Activated T-helper 2 cell treated with anti-CD3 and anti-CD28 coated beads, Interferon-gamma antibody, Interleukin-2, Interleukin-4, amounts not matched to agents 10 μg/mL and 5 μg/mL and 100 μg/mL, durations not matched to agents 14 hours and 24 hours and 36 hours (primary cell): Measurements from ENCODE around the gene ETV3. TPM values are rescaled to one million over a fixed set of nuclear protein-coding genes. Genes with fewer than 3 reads are reported as not detected.

ENCODE experiments used
- DNase-seq: peaks from one replicate; pipeline ENCODE4 v3.0.0; 2021; ENCODE audit warnings: low spot score
- H3K27ac Mint-ChIP-seq: one replicate; pipeline ENCODE4 v1.8.0; 2021; ENCODE audit warnings: mixed read lengths
- H3K27me3 Mint-ChIP-seq: one replicate; pipeline ENCODE4 v1.8.0; 2021; ENCODE audit warnings: low read depth, mixed read lengths
- H3K36me3 Mint-ChIP-seq: one replicate; pipeline ENCODE4 v1.8.0; 2021; ENCODE audit warnings: low read depth, mixed read lengths
- H3K4me1 Mint-ChIP-seq: one replicate; pipeline ENCODE4 v1.8.0; 2021; ENCODE audit warnings: low read depth, mixed read lengths
- H3K4me3 Mint-ChIP-seq: one replicate; pipeline ENCODE4 v1.8.0; 2021; ENCODE audit warnings: low read depth, mild to moderate bottlenecking, moderate library complexity, mixed read lengths
- H3K9me3 Mint-ChIP-seq: one replicate; pipeline ENCODE4 v1.8.0; 2021; ENCODE audit warnings: mixed read lengths
- intact Hi-C: fragments of 100-400 bp; cut with micrococcal nuclease; formaldehyde crosslinking; loops from one replicate; pipeline ENCODE4 v1.15.1; 2023
- total RNA-seq: library from RNA; stranded (reverse); gene quantifications from 2 replicates; pipeline ENCODE4 v1.2.3, GENCODE V29; 2022

Gene ETV3
- total RNA-seq, 1 donor from 2014 or later = 240 TPM

DNA sequence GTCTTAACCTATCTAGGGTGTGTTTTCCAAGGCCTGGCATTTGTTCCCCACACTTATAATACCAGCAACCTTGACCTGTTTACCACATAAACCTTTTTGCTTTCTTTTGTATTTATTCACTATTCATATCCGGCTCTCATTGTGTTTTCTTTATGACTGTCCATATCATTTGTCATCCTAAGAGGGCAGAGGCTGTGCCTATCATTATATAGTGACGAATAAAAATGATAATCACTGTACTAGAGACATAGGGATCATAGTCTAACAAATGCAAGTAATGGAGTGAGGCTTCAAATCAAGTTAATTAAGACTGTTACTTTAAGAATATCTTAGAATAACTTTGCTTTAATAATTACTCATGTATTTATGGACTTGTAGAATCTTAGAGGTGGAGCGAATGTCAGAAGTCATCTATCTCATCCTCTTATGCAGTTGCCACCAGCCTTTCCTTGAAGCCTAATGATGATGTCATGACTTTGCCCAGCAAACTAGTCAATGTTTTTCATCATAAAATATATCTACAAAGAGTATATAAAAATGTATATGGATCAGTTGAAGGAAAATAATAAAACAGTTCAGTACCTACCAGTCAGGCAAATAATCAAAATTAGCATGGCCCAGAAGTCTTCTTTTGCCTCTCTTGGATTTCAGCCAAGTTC, 4.7 kb upstream of the ETV3 start:
- Mint-ChIP-seq H3K36me3 (no peaks in the 10 kb centered on the region), H3K9me3 (no peaks in the 10 kb centered on the region), H3K27ac (no peak overlapping the region), H3K4me3 (no peak overlapping the region), H3K27me3 (no peaks in the 10 kb centered on the region), H3K4me1 (peaks cover 62% of the 10 kb centered on the region)
- intact Hi-C loops = loop anchor here (10.0 kb wide), 1 partner anchor 638 kb away; the partner anchor contains the start of gene MEF2D
- DNase-seq = no peak

DNA sequence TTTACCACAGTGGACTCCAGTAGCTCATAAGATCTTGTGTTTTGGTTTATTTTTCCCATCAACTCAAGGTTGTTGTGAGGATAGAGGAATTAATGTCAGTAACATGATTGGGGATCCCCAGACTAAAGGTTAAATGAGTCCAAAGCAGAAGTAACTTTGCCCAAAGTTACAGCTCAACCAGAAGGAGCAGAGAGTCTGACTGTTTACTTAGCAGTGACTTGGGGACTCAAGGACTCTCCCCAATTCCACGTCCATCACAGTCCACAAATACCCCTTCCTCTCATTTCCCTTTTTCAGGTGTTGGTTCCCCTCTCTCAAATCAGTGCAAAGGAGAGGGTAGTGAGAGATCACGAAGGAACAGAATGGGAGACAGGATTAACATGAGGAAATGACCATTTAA, 4.0 kb upstream of the ETV3 start:
- H3K4me1 Mint-ChIP-seq = peaks cover 57% of the 10 kb centered on the region
- H3K4me3 Mint-ChIP-seq = no peak overlapping the region
- DNase-seq = no peak
- H3K27me3 Mint-ChIP-seq = no peaks in the 10 kb centered on the region
- peaks cover 6% of the 10 kb centered on the region for H3K36me3 Mint-ChIP-seq
- H3K9me3 Mint-ChIP-seq = no peaks in the 10 kb centered on the region
- intact Hi-C loops = loop anchor here (10.0 kb wide), 1 partner anchor 637 kb away; the partner anchor contains the start of gene MEF2D
- peak overlapping the region; percentile 24 for H3K27ac Mint-ChIP-seq

DNA sequence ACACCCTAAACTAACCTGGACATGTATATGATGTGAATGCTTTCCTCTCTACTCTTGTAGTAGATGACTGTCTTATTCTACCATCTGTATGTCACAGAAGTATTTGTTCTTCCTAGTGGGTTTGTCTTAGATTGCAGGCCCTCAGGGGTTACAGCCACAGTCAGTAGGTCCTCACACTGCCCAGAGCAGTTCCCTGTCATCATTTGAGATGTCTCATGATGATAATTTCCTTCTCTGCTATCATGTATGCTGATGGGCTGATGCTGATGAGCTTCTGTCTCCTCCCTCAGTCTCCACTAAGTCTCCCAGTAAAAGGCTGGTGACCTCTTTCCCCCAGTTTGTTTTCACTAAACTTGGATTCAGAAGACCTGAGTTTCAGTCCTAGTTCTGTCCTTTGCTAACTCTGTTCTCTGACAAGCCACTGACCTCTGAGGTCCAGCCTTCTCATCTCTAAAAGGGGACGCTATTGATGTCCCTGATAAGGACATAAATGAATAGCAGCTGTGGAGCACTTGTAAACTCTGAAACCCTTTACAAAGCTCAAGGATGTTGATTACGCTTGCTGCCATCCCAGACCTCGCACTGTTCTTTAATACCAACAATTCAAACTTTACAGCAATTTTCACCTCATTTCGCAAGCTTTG, 3.1 kb upstream of the ETV3 start:
- H3K27me3 Mint-ChIP-seq = no peaks in the 10 kb centered on the region
- no peak for DNase-seq
- H3K4me1 Mint-ChIP-seq = peaks cover 53% of the 10 kb centered on the region
- no peak overlapping the region for H3K4me3 Mint-ChIP-seq
- no peaks in the 10 kb centered on the region for H3K9me3 Mint-ChIP-seq
- H3K36me3 Mint-ChIP-seq = peaks cover 15% of the 10 kb centered on the region
- peak overlapping the region; percentile 89 for H3K27ac Mint-ChIP-seq
- intact Hi-C loops = loop anchor here (10.0 kb wide), 1 partner anchor 637 kb away; the partner anchor contains the start of gene MEF2D

DNA sequence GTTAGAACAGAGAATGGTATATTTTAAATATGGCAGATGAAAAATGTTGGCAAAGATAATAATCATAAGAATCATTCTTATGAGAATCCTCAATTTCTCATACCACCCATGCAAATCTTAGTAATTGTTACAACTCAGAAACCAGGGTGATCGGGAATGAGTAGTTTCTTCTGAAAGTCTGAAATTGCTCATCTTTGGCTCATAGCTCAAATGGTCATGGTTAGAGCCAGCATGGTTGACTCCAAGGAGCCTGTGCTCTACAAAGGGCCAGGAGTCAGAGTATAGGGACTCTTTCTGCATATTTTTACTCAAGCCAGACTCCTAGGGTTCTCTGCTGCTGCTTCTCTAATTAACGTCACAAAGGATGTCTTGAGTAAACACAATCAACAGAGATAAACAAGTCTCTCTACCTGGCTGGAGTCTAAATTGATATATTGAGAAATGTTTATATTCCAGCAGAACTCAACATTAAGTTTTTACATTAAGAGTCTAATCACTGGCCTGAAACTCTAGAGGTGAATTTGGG, 1.9 kb upstream of the ETV3 start:
- H3K36me3 Mint-ChIP-seq = peaks cover 27% of the 10 kb centered on the region
- H3K9me3 Mint-ChIP-seq = no peaks in the 10 kb centered on the region
- peaks cover 61% of the 10 kb centered on the region for H3K4me1 Mint-ChIP-seq
- H3K4me3 Mint-ChIP-seq = peak overlapping the region; percentile 44
- H3K27ac Mint-ChIP-seq = peak overlapping the region; percentile 89
- no peak for DNase-seq
- no peaks in the 10 kb centered on the region for H3K27me3 Mint-ChIP-seq
- intact Hi-C loops = loop anchor here (10.0 kb wide), 1 partner anchor 635 kb away; the partner anchor contains the start of gene MEF2D

DNA sequence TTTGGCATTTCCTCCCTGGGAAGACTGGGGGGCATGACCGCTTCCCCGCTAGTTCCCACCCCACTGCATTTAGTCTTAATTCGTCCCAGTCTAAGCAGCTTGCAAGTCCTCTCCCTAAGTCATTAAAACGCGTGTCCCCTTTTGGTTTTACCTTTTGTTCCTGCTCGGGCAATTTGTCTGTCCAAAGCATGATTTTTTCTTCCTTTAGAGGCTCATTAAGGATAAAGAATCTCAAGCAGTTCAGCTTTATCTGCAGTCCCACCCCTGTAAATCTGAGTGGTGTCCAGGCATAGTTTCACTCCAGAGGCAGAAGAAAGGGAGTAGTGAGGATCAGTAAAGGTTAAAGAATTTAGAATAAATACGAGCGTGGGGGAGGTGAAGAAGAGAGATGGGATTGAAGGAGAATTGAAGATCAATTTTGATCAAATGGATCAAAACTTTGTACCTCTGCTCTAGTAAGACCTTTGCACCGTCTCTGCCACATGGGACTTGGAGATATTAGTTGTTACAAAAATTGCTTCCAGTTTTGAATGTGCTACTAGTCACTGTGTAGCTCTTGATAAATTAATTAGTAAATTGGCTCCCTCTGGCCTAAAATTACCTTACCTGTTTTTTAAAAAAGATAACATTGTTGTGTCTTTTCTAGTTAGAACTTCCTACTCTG, 989 bp upstream of the ETV3 start:
- Mint-ChIP-seq H3K4me3 (peak overlapping the region; percentile 67), H3K4me1 (peaks cover 69% of the 10 kb centered on the region), H3K36me3 (peaks cover 37% of the 10 kb centered on the region), H3K27me3 (no peaks in the 10 kb centered on the region), H3K9me3 (no peaks in the 10 kb centered on the region), H3K27ac (peak overlapping the region; percentile 89)
- no peak for DNase-seq
- intact Hi-C loops = loop anchor here (1.0 to 10.0 kb wide), 2 partner anchors 8 to 1866 kb away; partner anchors contain the start of gene IFI16

DNA sequence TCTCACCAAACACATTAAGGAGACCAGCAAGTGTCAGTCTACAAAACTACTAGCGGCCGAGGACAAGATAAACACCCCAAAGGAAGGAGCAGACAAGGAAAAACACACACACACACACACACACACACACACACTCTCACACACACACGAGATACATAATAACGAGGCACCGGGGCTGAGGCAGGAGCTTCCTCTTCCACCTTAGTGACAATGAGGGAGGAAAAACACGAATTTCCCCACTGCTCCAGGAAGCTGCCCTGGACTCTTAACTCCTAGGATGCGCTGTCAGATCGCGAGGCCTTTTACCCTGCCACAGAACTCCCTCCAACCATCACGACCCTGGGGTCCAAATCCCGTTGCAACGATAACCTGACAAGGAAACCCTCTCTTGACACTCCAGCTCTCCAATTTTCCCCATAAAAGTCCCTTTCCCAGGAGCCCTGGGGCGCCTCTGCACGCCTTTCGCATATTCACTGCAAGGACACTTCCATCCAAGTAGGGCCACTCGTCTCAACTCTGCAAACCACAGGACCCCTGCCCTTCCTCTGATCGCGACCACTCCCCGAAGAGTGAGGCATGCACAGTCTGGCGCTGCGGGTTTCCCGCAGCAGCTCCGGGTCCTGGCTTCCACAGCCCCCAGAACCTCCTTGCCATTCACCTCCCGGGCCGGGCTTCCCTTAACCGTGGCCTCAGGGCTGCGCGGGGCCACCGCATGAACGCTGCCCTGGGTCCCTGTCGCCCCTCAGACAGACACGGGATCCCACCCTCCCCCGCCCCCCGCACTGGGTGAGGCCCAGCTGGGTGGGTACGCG, 581 bp downstream of the ETV3 start:
- H3K27me3 Mint-ChIP-seq = no peaks in the 10 kb centered on the region
- H3K36me3 Mint-ChIP-seq = peaks cover 52% of the 10 kb centered on the region
- H3K9me3 Mint-ChIP-seq = no peaks in the 10 kb centered on the region
- H3K27ac Mint-ChIP-seq = peak overlapping the region; percentile 84
- DNase-seq = no peak
- intact Hi-C loops = loop anchor here (10.0 kb wide), 1 partner anchor 1867 kb away; the partner anchor contains the start of gene IFI16
- peak overlapping the region; percentile 98 for H3K4me3 Mint-ChIP-seq
- H3K4me1 Mint-ChIP-seq = peaks cover 73% of the 10 kb centered on the region

DNA sequence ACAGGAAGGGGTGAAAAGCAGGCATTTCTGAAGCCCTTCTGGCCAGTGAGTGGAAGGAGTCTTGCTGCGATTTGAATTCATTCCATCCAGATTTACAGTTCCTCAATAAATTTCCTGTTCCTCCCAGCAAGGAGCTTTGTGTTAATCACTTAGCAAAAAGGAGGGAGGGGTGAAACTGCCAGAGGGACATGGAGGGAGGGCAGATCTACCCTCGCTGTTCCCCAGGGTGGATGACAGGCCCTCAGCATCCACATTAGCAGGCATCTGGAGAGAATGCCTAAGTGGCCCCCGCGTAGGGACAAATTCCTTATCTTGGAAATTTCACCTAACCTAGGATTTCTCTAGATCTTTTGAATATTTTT, 1.2 kb downstream of the ETV3 start:
- H3K27ac Mint-ChIP-seq = peak overlapping the region; percentile 84
- peak overlapping the region; percentile 98 for H3K4me3 Mint-ChIP-seq
- peaks cover 75% of the 10 kb centered on the region for H3K4me1 Mint-ChIP-seq
- peaks cover 58% of the 10 kb centered on the region for H3K36me3 Mint-ChIP-seq
- intact Hi-C loops = loop anchor here (10.0 kb wide), 1 partner anchor 1868 kb away; the partner anchor contains the start of gene IFI16
- H3K27me3 Mint-ChIP-seq = no peaks in the 10 kb centered on the region
- no peaks in the 10 kb centered on the region for H3K9me3 Mint-ChIP-seq
- no peak for DNase-seq

DNA sequence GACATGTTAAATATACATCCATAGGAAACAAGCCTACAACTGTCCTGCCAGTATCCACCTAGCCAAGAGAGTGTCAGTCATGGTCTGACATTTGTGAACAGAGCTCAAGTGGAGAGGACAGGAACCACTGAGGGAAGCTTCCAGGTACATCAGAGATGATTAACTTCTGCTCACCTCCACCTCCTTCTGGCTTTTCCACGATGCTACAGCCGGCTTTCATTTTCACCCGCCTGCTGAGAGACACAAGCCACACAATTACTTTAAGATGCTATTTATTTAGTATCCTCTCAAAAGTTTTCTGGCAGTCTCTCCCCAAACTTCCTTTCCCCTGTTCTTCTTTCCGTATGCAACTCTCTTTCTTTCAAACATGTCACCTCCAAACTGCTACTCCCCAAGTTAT, 2.1 kb downstream of the ETV3 start:
- Mint-ChIP-seq H3K4me1 (peaks cover 74% of the 10 kb centered on the region), H3K4me3 (peak overlapping the region; percentile 98), H3K27ac (peak overlapping the region; percentile 84), H3K27me3 (no peaks in the 10 kb centered on the region), H3K36me3 (peaks cover 67% of the 10 kb centered on the region), H3K9me3 (no peaks in the 10 kb centered on the region)
- no peak for DNase-seq
- intact Hi-C loops = loop anchor here (10.0 kb wide), 1 partner anchor 1869 kb away; the partner anchor contains the start of gene IFI16

DNA sequence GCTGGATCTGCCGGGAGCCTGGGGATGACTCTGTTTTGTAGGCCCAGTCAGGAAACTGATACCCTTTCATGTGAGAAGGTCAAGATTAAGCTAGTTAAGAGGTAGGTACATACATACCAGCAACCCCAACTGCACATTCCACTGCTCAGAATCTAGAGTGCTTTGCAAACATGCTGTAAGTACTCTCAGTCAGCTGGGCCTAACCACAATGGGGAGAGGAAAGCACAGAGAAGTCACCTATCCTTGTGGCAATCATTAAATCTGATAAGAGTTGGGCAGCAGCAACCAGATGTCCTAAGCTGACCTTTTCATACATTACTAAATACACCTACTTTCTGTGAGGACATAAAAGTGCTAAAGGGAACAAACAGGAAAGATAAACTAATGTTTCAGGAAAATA, 2.5 kb downstream of the ETV3 start:
- Mint-ChIP-seq H3K4me3 (peak overlapping the region; percentile 98), H3K4me1 (peaks cover 69% of the 10 kb centered on the region), H3K27ac (peak overlapping the region; percentile 70), H3K36me3 (peaks cover 72% of the 10 kb centered on the region), H3K9me3 (no peaks in the 10 kb centered on the region), H3K27me3 (no peaks in the 10 kb centered on the region)
- DNase-seq = no peak
- intact Hi-C loops = loop anchor here (10.0 kb wide), 1 partner anchor 1869 kb away; the partner anchor contains the start of gene IFI16

DNA sequence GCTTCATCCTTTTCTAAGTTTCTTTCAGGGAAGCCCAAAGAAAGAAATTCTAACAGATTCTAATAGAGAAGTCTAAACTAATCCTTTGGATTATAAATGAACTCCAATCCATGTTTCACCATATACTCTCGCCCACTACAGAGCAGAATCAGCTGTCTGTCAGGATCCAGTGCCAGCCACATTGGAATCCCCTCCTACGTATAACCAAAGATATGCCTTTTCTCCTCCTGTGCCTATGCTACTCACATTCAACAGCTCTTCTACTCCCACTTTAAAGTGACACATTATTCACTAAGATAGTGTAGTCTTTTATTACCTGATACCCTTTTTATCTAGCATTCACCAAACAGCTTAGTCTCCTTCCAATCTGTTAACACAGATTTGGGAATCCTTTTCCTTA, 3.1 kb downstream of the ETV3 start:
- peak overlapping the region; percentile 70 for H3K27ac Mint-ChIP-seq
- H3K4me3 Mint-ChIP-seq = peak overlapping the region; percentile 98
- no peaks in the 10 kb centered on the region for H3K27me3 Mint-ChIP-seq
- H3K9me3 Mint-ChIP-seq = no peaks in the 10 kb centered on the region
- intact Hi-C loops = loop anchor here (10.0 kb wide), 1 partner anchor 1870 kb away; the partner anchor contains the start of gene IFI16
- H3K4me1 Mint-ChIP-seq = peaks cover 63% of the 10 kb centered on the region
- DNase-seq = no peak
- peaks cover 78% of the 10 kb centered on the region for H3K36me3 Mint-ChIP-seq

DNA sequence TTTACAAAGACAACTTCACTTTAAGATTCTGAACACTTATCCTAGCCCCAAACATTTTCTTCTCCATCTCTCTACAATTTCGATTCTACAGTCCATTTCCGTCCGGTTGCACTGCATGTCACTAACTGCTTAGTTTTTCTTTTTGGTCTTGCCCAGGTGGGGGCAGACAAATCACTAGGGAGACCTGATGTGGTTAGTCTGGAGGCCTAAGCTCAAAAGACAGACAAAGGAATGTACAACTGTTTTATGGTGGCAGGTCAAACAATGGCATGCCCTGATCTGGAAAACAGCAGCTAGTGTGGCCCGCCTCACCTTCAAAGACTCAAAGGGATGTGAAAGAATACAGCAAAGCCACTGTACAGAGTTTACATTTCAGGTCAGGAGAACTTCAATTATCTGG, 3.8 kb downstream of the ETV3 start:
- H3K27me3 Mint-ChIP-seq = no peaks in the 10 kb centered on the region
- H3K4me3 Mint-ChIP-seq = peak overlapping the region; percentile 98
- H3K9me3 Mint-ChIP-seq = no peaks in the 10 kb centered on the region
- peaks cover 81% of the 10 kb centered on the region for H3K36me3 Mint-ChIP-seq
- H3K4me1 Mint-ChIP-seq = peaks cover 57% of the 10 kb centered on the region
- intact Hi-C loops = loop anchor here (5.0 to 10.0 kb wide), 2 partner anchors 272 to 1870 kb away; partner anchors contain the start of genes IFI16 and NTRK1
- no peak for DNase-seq
- peak overlapping the region; percentile 65 for H3K27ac Mint-ChIP-seq

DNA sequence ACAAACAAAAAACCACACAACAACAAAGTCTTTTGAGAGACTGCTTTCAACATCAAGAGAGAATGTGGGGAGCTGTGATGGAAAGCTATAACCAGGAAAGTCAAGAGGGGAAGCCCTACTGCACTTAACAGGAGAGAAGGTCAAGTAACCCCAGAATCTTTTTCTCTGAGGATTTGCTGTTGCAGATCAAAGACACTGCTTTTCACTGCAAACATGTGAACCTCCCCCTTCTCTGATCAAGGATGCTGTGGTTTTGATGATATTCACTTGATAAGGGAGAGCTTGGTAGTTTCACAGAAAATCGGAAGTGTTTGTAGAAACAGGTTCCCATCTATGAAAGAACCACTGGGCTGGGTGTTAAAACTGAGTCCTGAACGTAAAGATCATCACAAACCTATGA, 4.8 kb downstream of the ETV3 start:
- Mint-ChIP-seq H3K4me3 (peak overlapping the region; percentile 98), H3K9me3 (no peaks in the 10 kb centered on the region), H3K27me3 (no peaks in the 10 kb centered on the region), H3K36me3 (peaks cover 87% of the 10 kb centered on the region), H3K27ac (peak overlapping the region; percentile 67), H3K4me1 (peaks cover 52% of the 10 kb centered on the region)
- peak; percentile 33 for DNase-seq
- intact Hi-C loops = loop anchor here (1.0 to 10.0 kb wide), 4 partner anchors 14 to 1871 kb away; partner anchors contain the start of genes IFI16 and NTRK1
